Stomach (tissue), 9 donors: ENCODE data around the gene ZIC4. TPM values are rescaled to one million over a fixed set of nuclear protein-coding genes. Genes with fewer than 3 reads are reported as not detected.

Experiments
- DNase-seq, 2 donors: peaks; one replicate each; pipeline versions ENCODE4 v3.0.0 to v3.0.0-alpha.2; 2013 to 2019
- H3K27ac ChIP-seq, 5 donors: fragments of 200-600 bp in 4 of 5; sonication (generic) in 4 of 5; one replicate each; pipeline ENCODE4 v1.5.1; 2013 to 2019; ENCODE audit warnings: mild to moderate bottlenecking in 1 of 5, moderate library complexity in 1 of 5
- H3K27me3 ChIP-seq, 3 donors: fragments of 200-600 bp; sonication (generic); one replicate each; pipeline ENCODE4 v1.5.1; 2017 to 2019; ENCODE audit warnings: mixed run types in 1 of 3
- H3K36me3 ChIP-seq, 4 donors: fragments of 200-600 bp; sonication (generic); 1 replicate in 3 of 4; 2 replicates in 1 of 4; pipeline ENCODE4 v1.5.1; 2016 to 2019
- H3K4me1 ChIP-seq, 4 donors: fragments of 200-600 bp; sonication (generic); one replicate each; pipeline ENCODE4 v1.5.1; 2016 to 2019
- H3K4me3 ChIP-seq, 4 donors: fragments of 200-600 bp; sonication (generic) in 3 of 4; one replicate each; pipeline ENCODE4 v1.5.1; 2016 to 2019; ENCODE audit warnings: mild to moderate bottlenecking in 1 of 4
- H3K9me3 ChIP-seq, 4 donors: fragments of 200-600 bp; sonication (generic); one replicate each; pipeline ENCODE4 v1.5.1; 2016 to 2019
- EP300 ChIP-seq: sonication (generic); formaldehyde crosslinking; IDR thresholded peaks from one replicate; pipeline ENCODE4 v1.6.1; 2017; ENCODE audit warnings: antibody characterized with exemption
- POLR2A ChIP-seq, 4 donors: fragments of 450-650 bp; IDR thresholded peaks; one replicate each; pipeline ENCODE4 v1.6.1; 2016; ENCODE audit warnings: antibody characterized with exemption in 4 of 4, control low read depth in 2 of 4, mild to moderate bottlenecking in 1 of 4, moderate library complexity in 1 of 4
- POLR2AphosphoS5 ChIP-seq, 3 donors: sonication (generic); formaldehyde crosslinking; IDR thresholded peaks; one replicate each; pipeline ENCODE4 v1.6.1; 2016; ENCODE audit warnings: antibody characterized with exemption in 3 of 3
- WGBS, 5 donors: extraction: QIAGEN DNeasy Blood & Tissue Kit in 3 of 5; methylation state at CpG; one replicate each; pipeline versions ENCODE4 v1.1.5 to v1.1.7; 2013 to 2018; 5-methylcytosine and 5-hydroxymethylcytosine counted together
- intact Hi-C: fragments of 100-400 bp; cut with DNase I; formaldehyde crosslinking; loops from one replicate; pipeline ENCODE4 v1.15.1; 2023; ENCODE audit warnings: low total_unique reads
- polyA plus RNA-seq, 3 donors: library from polyadenylated mRNA; stranded (reverse); fragments of 200-250 nt; gene quantifications; one replicate each; pipeline ENCODE4 v1.2.3, GENCODE V29; 2013
- total RNA-seq, 5 donors: library from RNA; depleted of rRNA; stranded (reverse); fragments of >200 nt; gene quantifications; one replicate each; pipeline versions ENCODE4 v1.1.0 to v1.2.3, GENCODE V29; 2014 to 2016
- TF ChIP-seq, protein P1 (sequence below), 7 experiments: fragments of 450-650 bp in 4 of 7; fragments of 200-600 bp in 3 of 7; sonication (generic) in 3 of 7; IDR thresholded peaks; one replicate each; pipeline ENCODE4 v1.5.1; 2016 to 2019; ENCODE audit warnings: antibody characterized with exemption in 7 of 7, control low read depth in 2 of 7, mild to moderate bottlenecking in 1 of 7
- donor health status: healthy with polysubstance abuse.
- donor health status: Bipolar disorder and iron deficiency.
- donor health status: healthy.

Gene ZIC4
- total and polyA plus RNA-seq, 8 donors = not detected

DNA sequence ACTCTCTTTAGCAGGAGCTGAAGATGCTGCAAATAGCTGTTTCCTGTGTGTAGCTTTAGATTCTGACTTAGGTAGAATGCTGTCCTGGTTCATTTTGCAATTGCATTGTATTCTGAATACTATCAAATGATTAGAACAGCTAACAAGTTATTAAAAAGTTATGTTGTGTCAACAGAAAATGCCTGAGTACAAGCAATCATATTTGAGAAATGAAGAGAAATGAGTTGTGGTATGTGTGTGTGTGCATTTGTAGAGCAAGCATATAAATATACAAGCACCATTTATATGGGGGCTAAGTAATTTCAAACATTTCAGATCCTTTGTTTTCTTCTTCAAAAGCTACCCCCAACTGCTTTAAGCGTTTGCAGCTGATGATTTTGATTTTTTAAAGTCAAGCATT is 10.6 kb upstream of the ZIC4 start:
- Histone ChIP-seq H3K9me3 (peaks cover 3 to 48% (median 14%) of the 10 kb centered on the region in 4 donors), H3K4me1 (peaks cover 12 to 47% (median 31%) of the 10 kb centered on the region in 4 donors), H3K27me3 (peaks cover 32 to 100% (median 84%) of the 10 kb centered on the region in 3 donors), H3K27ac (no peak overlapping the region), H3K4me3 (no peak overlapping the region), H3K36me3 (no peaks in the 10 kb centered on the region)
- no peak for DNase-seq
- intact Hi-C loops = no loop called here
- WGBS, 5 donors = 7 to 20% (median 8%) methylated on average over 1 of the region's 1 CpG
- TF ChIP-seq POLR2AphosphoS5 (IDR thresholded peaks at IDR 0.05) (no peak), POLR2A (IDR thresholded peaks at IDR 0.05) (no peak), EP300 (no peak)
- TF ChIP-seq, protein P1, sequence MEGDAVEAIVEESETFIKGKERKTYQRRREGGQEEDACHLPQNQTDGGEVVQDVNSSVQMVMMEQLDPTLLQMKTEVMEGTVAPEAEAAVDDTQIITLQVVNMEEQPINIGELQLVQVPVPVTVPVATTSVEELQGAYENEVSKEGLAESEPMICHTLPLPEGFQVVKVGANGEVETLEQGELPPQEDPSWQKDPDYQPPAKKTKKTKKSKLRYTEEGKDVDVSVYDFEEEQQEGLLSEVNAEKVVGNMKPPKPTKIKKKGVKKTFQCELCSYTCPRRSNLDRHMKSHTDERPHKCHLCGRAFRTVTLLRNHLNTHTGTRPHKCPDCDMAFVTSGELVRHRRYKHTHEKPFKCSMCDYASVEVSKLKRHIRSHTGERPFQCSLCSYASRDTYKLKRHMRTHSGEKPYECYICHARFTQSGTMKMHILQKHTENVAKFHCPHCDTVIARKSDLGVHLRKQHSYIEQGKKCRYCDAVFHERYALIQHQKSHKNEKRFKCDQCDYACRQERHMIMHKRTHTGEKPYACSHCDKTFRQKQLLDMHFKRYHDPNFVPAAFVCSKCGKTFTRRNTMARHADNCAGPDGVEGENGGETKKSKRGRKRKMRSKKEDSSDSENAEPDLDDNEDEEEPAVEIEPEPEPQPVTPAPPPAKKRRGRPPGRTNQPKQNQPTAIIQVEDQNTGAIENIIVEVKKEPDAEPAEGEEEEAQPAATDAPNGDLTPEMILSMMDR (IDR thresholded peaks at IDR 0.05) = no peak

DNA sequence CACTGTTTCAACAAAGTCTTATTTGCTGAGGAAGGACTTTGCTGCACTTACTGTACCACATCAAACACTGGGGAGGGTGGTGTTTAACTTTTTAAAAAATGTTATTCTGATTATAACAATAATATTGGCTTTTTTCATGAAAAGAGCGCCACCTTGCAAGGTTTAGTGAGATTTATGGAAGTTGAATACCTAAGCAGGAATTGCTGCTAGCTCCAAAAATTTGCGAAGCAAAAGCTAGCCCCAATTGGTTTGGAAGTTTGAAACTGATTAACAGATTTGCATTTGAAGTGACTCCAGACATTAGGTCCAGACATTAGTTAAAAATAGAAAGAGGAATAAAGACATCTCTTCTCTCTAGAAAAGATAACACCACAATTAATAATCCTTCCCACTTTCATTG is 9.5 kb upstream of the ZIC4 start:
- DNase-seq = no peak
- peaks cover 32 to 100% (median 84%) of the 10 kb centered on the region in 3 donors for H3K27me3 ChIP-seq
- no peak overlapping the region for H3K27ac ChIP-seq
- intact Hi-C loops = no loop called here
- peaks cover 4 to 50% (median 15%) of the 10 kb centered on the region in 4 donors for H3K9me3 ChIP-seq
- TF ChIP-seq EP300 (no peak), POLR2A (IDR thresholded peaks at IDR 0.05) (no peak), POLR2AphosphoS5 (IDR thresholded peaks at IDR 0.05) (no peak)
- TF ChIP-seq, protein P1 (IDR thresholded peaks at IDR 0.05) = no peak
- WGBS, 5 donors = 1 to 12% (median 8%) methylated on average over 2 of the region's 2 CpGs
- H3K4me1 ChIP-seq = peaks cover 14 to 48% (median 35%) of the 10 kb centered on the region in 4 donors
- H3K36me3 ChIP-seq = no peaks in the 10 kb centered on the region
- H3K4me3 ChIP-seq = no peak overlapping the region

DNA sequence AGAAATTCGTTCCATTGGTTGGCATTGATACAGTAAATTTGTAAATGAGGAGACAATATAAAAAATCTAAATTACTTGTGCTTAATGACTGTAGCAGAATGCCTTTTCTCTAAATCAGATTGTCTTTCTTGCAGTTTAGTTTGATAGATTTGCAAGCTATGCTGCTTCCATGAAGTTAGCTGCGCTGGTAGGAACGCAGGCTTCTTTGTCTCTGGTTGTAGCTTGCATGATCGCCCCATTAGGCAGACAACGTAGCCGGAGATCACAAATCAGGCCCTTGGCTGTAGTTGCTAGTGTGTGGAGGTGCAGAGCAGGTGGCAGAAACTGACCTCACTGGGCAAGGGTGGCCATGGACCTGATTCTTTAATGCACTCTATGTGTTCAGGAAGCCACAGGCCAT is 8.9 kb upstream of the ZIC4 start:
- Histone ChIP-seq H3K4me1 (peaks cover 20 to 52% (median 41%) of the 10 kb centered on the region in 4 donors), H3K9me3 (peaks cover 4 to 50% (median 19%) of the 10 kb centered on the region in 4 donors), H3K4me3 (no peak overlapping the region), H3K27me3 (peaks cover 32 to 100% (median 84%) of the 10 kb centered on the region in 3 donors), H3K36me3 (no peaks in the 10 kb centered on the region), H3K27ac (no peak overlapping the region)
- TF ChIP-seq POLR2AphosphoS5 (IDR thresholded peaks at IDR 0.05) = no peak
- TF ChIP-seq POLR2A (IDR thresholded peaks at IDR 0.05) = no peak
- TF ChIP-seq, protein P1 (IDR thresholded peaks at IDR 0.05) = no peak
- no peak for TF ChIP-seq EP300
- WGBS, 5 donors = 4 to 15% (median 11%) methylated on average over 6 of the region's 6 CpGs
- DNase-seq = peak in 1 of 2 donors; percentile 8
- intact Hi-C loops = no loop called here

DNA sequence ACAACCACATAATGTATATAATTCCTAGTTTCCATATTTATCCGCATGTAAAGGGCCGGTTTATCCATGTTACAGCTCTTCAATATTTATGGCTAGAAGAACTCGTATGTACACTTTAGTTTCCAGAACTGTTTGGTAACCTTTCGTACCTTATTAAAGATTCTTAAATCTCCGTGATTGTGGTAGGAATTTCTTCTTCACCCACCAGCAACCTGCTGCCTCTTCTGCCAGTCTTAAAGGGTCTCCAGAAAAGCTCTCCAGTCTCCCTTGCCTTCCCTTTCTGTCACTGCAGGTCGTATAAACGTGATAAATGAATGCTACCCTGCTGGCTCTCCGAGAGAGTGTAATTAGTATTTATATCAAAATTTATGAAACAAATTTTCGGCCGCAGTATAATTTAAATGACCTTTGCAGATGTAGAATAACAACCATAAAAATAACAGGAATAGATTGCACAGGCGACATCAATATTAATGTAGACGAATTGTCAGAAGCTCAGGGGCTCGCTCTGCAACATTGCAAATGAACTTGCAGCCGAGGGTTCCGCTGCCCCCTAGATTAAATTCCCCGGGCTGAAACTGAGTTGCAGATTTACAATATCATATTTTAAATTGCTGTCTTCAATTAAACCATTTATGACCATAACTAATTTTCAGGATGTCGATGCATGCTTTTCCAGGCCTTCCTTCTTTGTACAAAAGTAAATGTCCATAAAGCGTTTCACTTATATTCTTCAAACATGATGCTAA is 8.2 kb upstream of the ZIC4 start:
- 15 to 18% (median 16%) methylated on average over 18 of the region's 18 CpGs for WGBS, 5 donors
- H3K27me3 ChIP-seq = peaks cover 35 to 100% (median 84%) of the 10 kb centered on the region in 3 donors
- no peak for DNase-seq
- no peak for TF ChIP-seq EP300
- TF ChIP-seq POLR2AphosphoS5 (IDR thresholded peaks at IDR 0.05) = no peak
- no peak for TF ChIP-seq POLR2A (IDR thresholded peaks at IDR 0.05)
- H3K27ac ChIP-seq = no peak overlapping the region
- H3K4me3 ChIP-seq = no peak overlapping the region
- peaks cover 26 to 52% (median 45%) of the 10 kb centered on the region in 4 donors for H3K4me1 ChIP-seq
- H3K36me3 ChIP-seq = no peaks in the 10 kb centered on the region
- peaks cover 4 to 50% (median 24%) of the 10 kb centered on the region in 4 donors for H3K9me3 ChIP-seq
- intact Hi-C loops = no loop called here
